Stimulated activated CD8-positive, alpha-beta memory T cell treated with anti-CD3 and anti-CD28 coated beads, Interleukin-15, amount 100 ng/mL, for 24 hours (primary cell): ENCODE data around the gene ETFA.
"Not testable (repeated sequence)": the region's sequence is repeated elsewhere in the genome, so short reads cannot be mapped to it uniquely, and the experiment has no call there.

Experiments
- DNase-seq: peaks from one replicate; pipeline ENCODE4 v3.0.0-alpha.2; 2020; ENCODE audit warnings: low read depth

The ETFA gene

GRCh38 chr15:76270876-76271275 lies 40.4 kb downstream of the ETFA start:
- no peak for DNase-seq

- no peak for DNase-seq
Measured at GRCh38 chr15:76267077-76267476, 44.2 kb downstream of the ETFA start.

- DNase-seq, result not testable (repeated sequence)
Measured at GRCh38 chr15:76265769-76266168, 45.5 kb downstream of the ETFA start.

GRCh38 chr15:76260246-76260938 lies 50.9 kb downstream of the ETFA start:
- no peak for DNase-seq

GRCh38 chr15:76259392-76259791 lies 51.9 kb downstream of the ETFA start:
- no peak for DNase-seq

GRCh38 chr15:76258460-76258859 lies 52.8 kb downstream of the ETFA start:
- no peak for DNase-seq

GRCh38 chr15:76253691-76254473 lies 57.4 kb downstream of the ETFA start:
- DNase-seq, result no peak

- no peak for DNase-seq
Measured at GRCh38 chr15:76252249-76252648, 59.0 kb downstream of the ETFA start.

- DNase-seq, result no peak
Measured at GRCh38 chr15:76251717-76252116, 59.6 kb downstream of the ETFA start.

GRCh38 chr15:76245072-76245610 lies 66.1 kb downstream of the ETFA start:
- no peak for DNase-seq

- DNase-seq, result no peak
Measured at GRCh38 chr15:76239786-76240185, 71.5 kb downstream of the ETFA start.

- no peak for DNase-seq
Measured at GRCh38 chr15:76236350-76236749, 74.9 kb downstream of the ETFA start.

GRCh38 chr15:76235186-76235826 lies 76.0 kb downstream of the ETFA start:
- no peak for DNase-seq

GRCh38 chr15:76234337-76234889 lies 76.9 kb downstream of the ETFA start:
- no peak for DNase-seq

- DNase-seq, result no peak
Measured at GRCh38 chr15:76233921-76234320, 77.3 kb downstream of the ETFA start.

GRCh38 chr15:76229266-76229665 lies 82.0 kb downstream of the ETFA start:
- no peak for DNase-seq

GRCh38 chr15:76223521-76223920 lies 87.7 kb downstream of the ETFA start:
- DNase-seq, result no peak

- DNase-seq, result no peak
Measured at GRCh38 chr15:76222159-76222558, 89.1 kb downstream of the ETFA start.

GRCh38 chr15:76221085-76221767 lies 90.0 kb downstream of the ETFA start:
- no peak for DNase-seq

GRCh38 chr15:76217882-76218217 lies 93.4 kb downstream of the ETFA start:
- no peak for DNase-seq

GRCh38 chr15:76217029-76217881 lies 94.0 kb downstream of the ETFA start:
- DNase-seq, result no peak
